ENCODE data around the gene FAM222B. TPM values are rescaled to one million over a fixed set of nuclear protein-coding genes. Genes with fewer than 3 reads are reported as not detected.

Gene FAM222B
- total and polyA plus RNA-seq, 9 of the 15 experiments (the other 6 are each of a cell fraction or from before 2014, with no cell fraction given), result 4.0 to 34.6 (median 7.5) TPM

DNA sequence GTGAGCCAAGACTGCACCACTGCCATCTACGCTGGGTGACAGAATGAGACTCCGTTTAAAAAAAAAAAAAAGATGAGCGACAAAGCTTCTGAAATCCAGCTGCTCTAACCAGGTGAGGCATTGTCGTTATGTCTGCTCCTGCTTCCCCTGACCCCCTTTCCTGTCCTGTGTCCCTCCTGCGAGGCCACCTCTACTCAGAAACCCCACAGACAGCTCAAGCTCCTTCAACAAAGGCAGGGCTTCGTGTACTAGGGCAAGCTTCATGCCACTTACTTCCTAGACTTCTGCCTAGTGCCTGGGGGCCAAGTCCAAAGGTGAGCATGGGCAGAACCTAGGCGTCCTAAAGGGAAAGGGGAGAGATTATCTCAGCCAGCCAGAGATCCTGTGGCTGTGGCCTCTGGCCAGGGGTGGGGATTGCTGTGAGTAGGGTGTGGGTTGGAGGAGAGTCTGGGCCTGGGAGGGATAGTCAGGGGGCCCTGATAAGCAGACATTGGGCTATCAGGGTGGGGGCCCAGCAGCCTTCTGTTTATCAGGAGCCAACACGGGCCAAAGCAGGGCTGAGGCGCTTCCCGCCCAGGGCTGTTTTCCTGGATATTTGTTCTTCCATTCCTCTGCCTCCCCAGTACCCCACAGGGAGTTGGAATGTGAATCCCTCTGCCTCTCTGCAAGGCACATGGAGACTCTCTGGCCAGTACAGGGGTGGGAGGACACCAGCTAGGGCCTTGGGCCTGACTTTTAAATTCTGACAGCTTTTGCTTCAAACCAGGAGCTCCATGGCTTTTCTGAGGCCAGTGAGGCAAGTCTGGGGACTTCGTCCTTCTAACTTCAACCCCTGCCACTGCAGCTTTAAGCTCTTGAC is 22.6 kb upstream of the FAM222B start (continued):
- TF ChIP-seq, protein P1, sequence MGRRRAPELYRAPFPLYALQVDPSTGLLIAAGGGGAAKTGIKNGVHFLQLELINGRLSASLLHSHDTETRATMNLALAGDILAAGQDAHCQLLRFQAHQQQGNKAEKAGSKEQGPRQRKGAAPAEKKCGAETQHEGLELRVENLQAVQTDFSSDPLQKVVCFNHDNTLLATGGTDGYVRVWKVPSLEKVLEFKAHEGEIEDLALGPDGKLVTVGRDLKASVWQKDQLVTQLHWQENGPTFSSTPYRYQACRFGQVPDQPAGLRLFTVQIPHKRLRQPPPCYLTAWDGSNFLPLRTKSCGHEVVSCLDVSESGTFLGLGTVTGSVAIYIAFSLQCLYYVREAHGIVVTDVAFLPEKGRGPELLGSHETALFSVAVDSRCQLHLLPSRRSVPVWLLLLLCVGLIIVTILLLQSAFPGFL (CRISPR knock-in tag; IDR thresholded peaks at IDR 0.05), result 0 out of 2 replicates have a peak, but pooled peaks have one; percentile 19
- TF ChIP-seq, protein P2, sequence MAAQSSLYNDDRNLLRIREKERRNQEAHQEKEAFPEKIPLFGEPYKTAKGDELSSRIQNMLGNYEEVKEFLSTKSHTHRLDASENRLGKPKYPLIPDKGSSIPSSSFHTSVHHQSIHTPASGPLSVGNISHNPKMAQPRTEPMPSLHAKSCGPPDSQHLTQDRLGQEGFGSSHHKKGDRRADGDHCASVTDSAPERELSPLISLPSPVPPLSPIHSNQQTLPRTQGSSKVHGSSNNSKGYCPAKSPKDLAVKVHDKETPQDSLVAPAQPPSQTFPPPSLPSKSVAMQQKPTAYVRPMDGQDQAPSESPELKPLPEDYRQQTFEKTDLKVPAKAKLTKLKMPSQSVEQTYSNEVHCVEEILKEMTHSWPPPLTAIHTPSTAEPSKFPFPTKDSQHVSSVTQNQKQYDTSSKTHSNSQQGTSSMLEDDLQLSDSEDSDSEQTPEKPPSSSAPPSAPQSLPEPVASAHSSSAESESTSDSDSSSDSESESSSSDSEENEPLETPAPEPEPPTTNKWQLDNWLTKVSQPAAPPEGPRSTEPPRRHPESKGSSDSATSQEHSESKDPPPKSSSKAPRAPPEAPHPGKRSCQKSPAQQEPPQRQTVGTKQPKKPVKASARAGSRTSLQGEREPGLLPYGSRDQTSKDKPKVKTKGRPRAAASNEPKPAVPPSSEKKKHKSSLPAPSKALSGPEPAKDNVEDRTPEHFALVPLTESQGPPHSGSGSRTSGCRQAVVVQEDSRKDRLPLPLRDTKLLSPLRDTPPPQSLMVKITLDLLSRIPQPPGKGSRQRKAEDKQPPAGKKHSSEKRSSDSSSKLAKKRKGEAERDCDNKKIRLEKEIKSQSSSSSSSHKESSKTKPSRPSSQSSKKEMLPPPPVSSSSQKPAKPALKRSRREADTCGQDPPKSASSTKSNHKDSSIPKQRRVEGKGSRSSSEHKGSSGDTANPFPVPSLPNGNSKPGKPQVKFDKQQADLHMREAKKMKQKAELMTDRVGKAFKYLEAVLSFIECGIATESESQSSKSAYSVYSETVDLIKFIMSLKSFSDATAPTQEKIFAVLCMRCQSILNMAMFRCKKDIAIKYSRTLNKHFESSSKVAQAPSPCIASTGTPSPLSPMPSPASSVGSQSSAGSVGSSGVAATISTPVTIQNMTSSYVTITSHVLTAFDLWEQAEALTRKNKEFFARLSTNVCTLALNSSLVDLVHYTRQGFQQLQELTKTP (IDR thresholded peaks at IDR 0.05; ENCODE audit: low read depth in 1 of 2, partially characterized antibody in 2 of 2), result peak in 1 of 2 experiments; percentile 95
- TF ChIP-seq, protein P3, sequence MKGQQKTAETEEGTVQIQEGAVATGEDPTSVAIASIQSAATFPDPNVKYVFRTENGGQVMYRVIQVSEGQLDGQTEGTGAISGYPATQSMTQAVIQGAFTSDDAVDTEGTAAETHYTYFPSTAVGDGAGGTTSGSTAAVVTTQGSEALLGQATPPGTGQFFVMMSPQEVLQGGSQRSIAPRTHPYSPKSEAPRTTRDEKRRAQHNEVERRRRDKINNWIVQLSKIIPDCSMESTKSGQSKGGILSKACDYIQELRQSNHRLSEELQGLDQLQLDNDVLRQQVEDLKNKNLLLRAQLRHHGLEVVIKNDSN (CRISPR knock-in tag; IDR thresholded peaks at IDR 0.05), result no peak
- TF ChIP-seq ZBTB9 (CRISPR knock-in tag; IDR thresholded peaks at IDR 0.05) (peak; percentile 94; the same call in 1 of the 2 replicates), ZKSCAN1 (IDR thresholded peaks at IDR 0.05; ENCODE audit: low read depth, low read length) (peak; percentile 90), HNRNPUL1 (IDR thresholded peaks at IDR 0.05; ENCODE audit: low read length) (0 out of 2 replicates have a peak, but pooled peaks have one; percentile 34), SP2 (IDR thresholded peaks at IDR 0.05; ENCODE audit: extremely low read depth, low read depth, low read length, poor library complexity, severe bottlenecking) (no peak), EHMT2 (IDR thresholded peaks at IDR 0.05) (peak; percentile 29; the same call in 1 of the 2 replicates), ZBTB49 (CRISPR knock-in tag; IDR thresholded peaks at IDR 0.05; ENCODE audit: borderline replicate concordance) (no peak), NUFIP1 (IDR thresholded peaks at IDR 0.05; ENCODE audit: partially characterized antibody) (peak; percentile 21), LEF1 (IDR thresholded peaks at IDR 0.05) (peak; percentile 99), ZBTB17 (CRISPR knock-in tag; IDR thresholded peaks at IDR 0.05) (peak; percentile 87), SOX6 (IDR thresholded peaks at IDR 0.05) (peak; percentile 99)
- TF ChIP-seq, protein P4, sequence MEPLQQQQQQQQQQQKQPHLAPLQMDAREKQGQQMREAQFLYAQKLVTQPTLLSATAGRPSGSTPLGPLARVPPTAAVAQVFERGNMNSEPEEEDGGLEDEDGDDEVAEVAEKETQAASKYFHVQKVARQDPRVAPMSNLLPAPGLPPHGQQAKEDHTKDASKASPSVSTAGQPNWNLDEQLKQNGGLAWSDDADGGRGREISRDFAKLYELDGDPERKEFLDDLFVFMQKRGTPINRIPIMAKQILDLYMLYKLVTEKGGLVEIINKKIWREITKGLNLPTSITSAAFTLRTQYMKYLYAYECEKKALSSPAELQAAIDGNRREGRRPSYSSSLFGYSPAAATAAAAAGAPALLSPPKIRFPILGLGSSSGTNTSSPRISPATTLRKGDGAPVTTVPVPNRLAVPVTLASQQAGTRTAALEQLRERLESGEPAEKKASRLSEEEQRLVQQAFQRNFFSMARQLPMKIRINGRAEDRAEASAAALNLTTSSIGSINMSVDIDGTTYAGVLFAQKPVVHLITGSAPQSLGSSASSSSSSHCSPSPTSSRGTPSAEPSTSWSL (CRISPR knock-in tag; IDR thresholded peaks at IDR 0.05; ENCODE audit: borderline replicate concordance), result no peak

Data from K562 (cell line).